Neural cell (in vitro differentiated cells): Measurements from ENCODE around the gene TUBB1. TPM values are rescaled to one million over a fixed set of nuclear protein-coding genes. Genes with fewer than 3 reads are reported as not detected.

Experiments
- H2AFZ ChIP-seq: fragments of 200-600, 300-800 bp; sonication (generic), shearing (Covaris generic); 2 replicates; pipeline ENCODE4 v1.6.0; 2014; ENCODE audit warnings: low read depth, mild to moderate bottlenecking, antibody characterized with exemption, low read length, moderate library complexity
- H3F3A ChIP-seq: fragments of 200-600 bp; shearing (Covaris generic); 2 replicates; pipeline ENCODE4 v1.6.1; 2016; ENCODE audit warnings: mild to moderate bottlenecking, moderate library complexity, mixed read lengths, antibody characterized with exemption, low read length; ENCODE audit not compliant: insufficient read depth, poor library complexity, severe bottlenecking
- H3K27ac ChIP-seq: fragments of 200-600, 300-800 bp; sonication (generic), shearing (Covaris generic); 2 replicates; pipeline ENCODE4 v1.5.1; 2014; ENCODE audit warnings: mild to moderate bottlenecking, low read length, moderate library complexity
- H3K27me3 ChIP-seq: fragments of 300-800, 200-600 bp; sonication (generic), shearing (Covaris generic); 2 replicates; pipeline ENCODE4 v1.6.0; 2014; ENCODE audit warnings: mild to moderate bottlenecking, low read depth, low read length, moderate library complexity; ENCODE audit not compliant: insufficient read depth
- H3K36me3 ChIP-seq: fragments of 300-800, 200-600 bp; sonication (generic), shearing (Covaris generic); 2 replicates; pipeline ENCODE4 v1.5.1; 2014; ENCODE audit warnings: mild to moderate bottlenecking, antibody characterized with exemption, low read length, moderate library complexity; ENCODE audit not compliant: insufficient read depth
- H3K4me2 ChIP-seq: fragments of 300-800, 200-600 bp; sonication (generic), shearing (Covaris generic); 2 replicates; pipeline ENCODE4 v1.6.0; 2014; ENCODE audit warnings: mild to moderate bottlenecking, low read length
- H3K4me3 ChIP-seq: fragments of 300-800, 200-600 bp; sonication (generic), shearing (Covaris generic); 2 replicates; pipeline ENCODE4 v1.5.1; 2014; ENCODE audit warnings: mild to moderate bottlenecking, low read length, moderate library complexity
- H3K79me2 ChIP-seq: fragments of 200-600 bp; shearing (Covaris generic); replicated peaks from 2 replicates; pipeline ENCODE4 v1.6.0; 2014; ENCODE audit warnings: mild to moderate bottlenecking, low read length, moderate library complexity; ENCODE audit not compliant: insufficient read depth
- H3K9ac ChIP-seq: fragments of 300-800, 200-600 bp; sonication (generic), shearing (Covaris generic); 2 replicates; pipeline ENCODE4 v1.6.1; 2016; ENCODE audit warnings: mild to moderate bottlenecking, low read length, mixed read lengths
- H3K9me2 ChIP-seq: fragments of 200-600 bp; shearing (Covaris generic); 2 replicates; pipeline ENCODE4 v1.6.1; 2016; ENCODE audit warnings: mild to moderate bottlenecking, low read length, mixed read lengths; ENCODE audit not compliant: insufficient read depth
- H3K9me3 ChIP-seq: fragments of 200-600, 300-800 bp; sonication (generic), shearing (Covaris generic); 2 replicates; pipeline ENCODE4 v1.6.1; 2016; ENCODE audit warnings: mild to moderate bottlenecking, mixed run types, low read length, moderate library complexity, mixed read lengths
- H4K20me1 ChIP-seq: fragments of 200-600 bp; shearing (Covaris generic); 2 replicates; pipeline ENCODE4 v1.6.1; 2016; ENCODE audit warnings: mild to moderate bottlenecking, mixed run types; ENCODE audit not compliant: insufficient read depth
- EP300 ChIP-seq: fragments of 450-650 bp; conservative IDR thresholded peaks from 2 replicates; pipeline ENCODE4 v1.6.1; 2014; ENCODE audit warnings: antibody characterized with exemption, mild to moderate bottlenecking, moderate library complexity; ENCODE audit not compliant: poor library complexity, severe bottlenecking
- MXI1 ChIP-seq: fragments of 450-650 bp; conservative IDR thresholded peaks from 2 replicates; pipeline ENCODE4 v1.6.1; 2014; ENCODE audit warnings: antibody characterized with exemption, mild to moderate bottlenecking; ENCODE audit not compliant: poor library complexity, severe bottlenecking
- POLR2AphosphoS5 ChIP-seq: IDR thresholded peaks from 2 replicates; pipeline ENCODE4 v1.6.1; 2012
- SMC3 ChIP-seq: fragments of 450-650 bp; conservative IDR thresholded peaks from 2 replicates; pipeline ENCODE4 v1.6.1; 2014; ENCODE audit warnings: antibody characterized with exemption, mild to moderate bottlenecking, moderate library complexity; ENCODE audit not compliant: poor library complexity
- TAF1 ChIP-seq: IDR thresholded peaks from 2 replicates; pipeline ENCODE4 v1.6.1; 2012; ENCODE audit warnings: low read depth
- polyA plus RNA-seq: library from polyadenylated mRNA; depleted of rRNA; stranded (reverse); fragments of >200 nt; gene quantifications from 2 replicates; pipeline ENCODE4 v1.2.3, GENCODE V29; 2014
- TF ChIP-seq, protein P1 (sequence below): fragments of 450-650 bp; IDR thresholded peaks from 2 replicates; pipeline ENCODE4 v1.5.1; 2014; ENCODE audit warnings: antibody characterized with exemption, mild to moderate bottlenecking, moderate library complexity; ENCODE audit not compliant: poor library complexity, severe bottlenecking
- TF ChIP-seq, protein P2 (sequence below): IDR thresholded peaks from 2 replicates; pipeline ENCODE4 v1.6.1; 2012; ENCODE audit warnings: borderline replicate concordance

Gene TUBB1
- polyA plus RNA-seq, 1 donor from 2014 or later: not detected

DNA sequence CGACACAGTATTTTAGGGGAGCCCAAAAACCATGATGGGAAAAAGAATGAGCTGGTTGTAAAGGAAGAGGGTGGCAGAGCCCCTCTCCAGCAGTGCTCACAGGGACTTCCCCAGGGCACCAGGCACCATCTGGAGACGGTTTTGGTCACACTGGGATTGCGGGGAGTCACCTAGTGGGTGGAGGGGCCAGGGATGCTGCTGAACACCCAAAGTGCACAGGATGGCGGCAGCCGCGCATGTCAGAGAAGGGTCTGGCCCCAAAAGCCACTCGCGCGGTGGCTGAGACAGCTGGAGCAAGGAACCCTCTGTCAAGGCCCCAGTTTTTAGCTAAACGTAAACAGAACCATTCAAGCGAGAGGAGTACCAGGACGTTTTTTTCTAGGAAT, 23.0 kb upstream of the TUBB1 start:
- Histone ChIP-seq H3F3A (no peaks in the 10 kb centered on the region), H3K9me2 (no peaks in the 10 kb centered on the region), H3K9ac (no peak overlapping the region), H3K4me2 (no peak overlapping the region), H3K9me3 (no peaks in the 10 kb centered on the region), H3K36me3 (peaks cover 10% of the 10 kb centered on the region), H4K20me1 (no peaks in the 10 kb centered on the region), H3K79me2 (no peaks in the 10 kb centered on the region), H3K27ac (no peak overlapping the region), H3K4me3 (no peak overlapping the region), H2AFZ (no peak overlapping the region), H3K27me3 (no peaks in the 10 kb centered on the region)
- TF ChIP-seq, protein P1, sequence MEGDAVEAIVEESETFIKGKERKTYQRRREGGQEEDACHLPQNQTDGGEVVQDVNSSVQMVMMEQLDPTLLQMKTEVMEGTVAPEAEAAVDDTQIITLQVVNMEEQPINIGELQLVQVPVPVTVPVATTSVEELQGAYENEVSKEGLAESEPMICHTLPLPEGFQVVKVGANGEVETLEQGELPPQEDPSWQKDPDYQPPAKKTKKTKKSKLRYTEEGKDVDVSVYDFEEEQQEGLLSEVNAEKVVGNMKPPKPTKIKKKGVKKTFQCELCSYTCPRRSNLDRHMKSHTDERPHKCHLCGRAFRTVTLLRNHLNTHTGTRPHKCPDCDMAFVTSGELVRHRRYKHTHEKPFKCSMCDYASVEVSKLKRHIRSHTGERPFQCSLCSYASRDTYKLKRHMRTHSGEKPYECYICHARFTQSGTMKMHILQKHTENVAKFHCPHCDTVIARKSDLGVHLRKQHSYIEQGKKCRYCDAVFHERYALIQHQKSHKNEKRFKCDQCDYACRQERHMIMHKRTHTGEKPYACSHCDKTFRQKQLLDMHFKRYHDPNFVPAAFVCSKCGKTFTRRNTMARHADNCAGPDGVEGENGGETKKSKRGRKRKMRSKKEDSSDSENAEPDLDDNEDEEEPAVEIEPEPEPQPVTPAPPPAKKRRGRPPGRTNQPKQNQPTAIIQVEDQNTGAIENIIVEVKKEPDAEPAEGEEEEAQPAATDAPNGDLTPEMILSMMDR: no peak
- TF ChIP-seq TAF1 (no peak), SMC3 (no peak), EP300 (no peak), POLR2AphosphoS5 (no peak)

DNA sequence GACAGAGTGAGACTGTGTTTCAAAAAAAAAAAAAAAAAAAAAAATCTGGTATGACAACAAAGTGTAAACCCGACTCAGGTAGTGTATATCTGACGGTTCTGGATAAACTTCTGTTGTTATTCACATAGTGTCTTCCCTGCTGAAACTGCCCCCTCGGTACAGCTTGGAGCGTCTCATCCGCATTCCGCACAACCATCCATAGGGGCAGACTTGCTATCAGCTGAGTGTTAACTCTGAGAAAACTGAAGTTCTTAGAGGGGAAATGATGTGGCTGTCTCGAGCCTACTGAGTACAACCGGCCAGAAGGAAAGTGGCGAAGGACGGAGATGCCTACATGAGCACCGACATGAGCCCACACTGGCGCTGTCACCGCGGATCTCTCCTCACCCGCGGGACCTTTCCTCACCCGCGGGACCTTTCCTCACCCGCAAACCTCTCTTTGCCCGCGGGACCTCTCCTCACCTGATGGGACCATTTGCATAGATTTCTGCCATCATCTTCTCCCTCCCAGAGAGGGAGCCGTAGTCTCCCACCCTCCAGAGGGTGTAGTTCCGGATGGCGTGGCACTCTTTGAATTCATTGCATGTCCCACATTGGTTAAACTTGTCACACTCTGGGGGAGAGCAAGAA, 22.0 kb upstream of the TUBB1 start:
- TF ChIP-seq SMC3: no peak
- TF ChIP-seq, protein P1: no peak
- peak; percentile 2 for TF ChIP-seq MXI1
- TF ChIP-seq, protein P2, sequence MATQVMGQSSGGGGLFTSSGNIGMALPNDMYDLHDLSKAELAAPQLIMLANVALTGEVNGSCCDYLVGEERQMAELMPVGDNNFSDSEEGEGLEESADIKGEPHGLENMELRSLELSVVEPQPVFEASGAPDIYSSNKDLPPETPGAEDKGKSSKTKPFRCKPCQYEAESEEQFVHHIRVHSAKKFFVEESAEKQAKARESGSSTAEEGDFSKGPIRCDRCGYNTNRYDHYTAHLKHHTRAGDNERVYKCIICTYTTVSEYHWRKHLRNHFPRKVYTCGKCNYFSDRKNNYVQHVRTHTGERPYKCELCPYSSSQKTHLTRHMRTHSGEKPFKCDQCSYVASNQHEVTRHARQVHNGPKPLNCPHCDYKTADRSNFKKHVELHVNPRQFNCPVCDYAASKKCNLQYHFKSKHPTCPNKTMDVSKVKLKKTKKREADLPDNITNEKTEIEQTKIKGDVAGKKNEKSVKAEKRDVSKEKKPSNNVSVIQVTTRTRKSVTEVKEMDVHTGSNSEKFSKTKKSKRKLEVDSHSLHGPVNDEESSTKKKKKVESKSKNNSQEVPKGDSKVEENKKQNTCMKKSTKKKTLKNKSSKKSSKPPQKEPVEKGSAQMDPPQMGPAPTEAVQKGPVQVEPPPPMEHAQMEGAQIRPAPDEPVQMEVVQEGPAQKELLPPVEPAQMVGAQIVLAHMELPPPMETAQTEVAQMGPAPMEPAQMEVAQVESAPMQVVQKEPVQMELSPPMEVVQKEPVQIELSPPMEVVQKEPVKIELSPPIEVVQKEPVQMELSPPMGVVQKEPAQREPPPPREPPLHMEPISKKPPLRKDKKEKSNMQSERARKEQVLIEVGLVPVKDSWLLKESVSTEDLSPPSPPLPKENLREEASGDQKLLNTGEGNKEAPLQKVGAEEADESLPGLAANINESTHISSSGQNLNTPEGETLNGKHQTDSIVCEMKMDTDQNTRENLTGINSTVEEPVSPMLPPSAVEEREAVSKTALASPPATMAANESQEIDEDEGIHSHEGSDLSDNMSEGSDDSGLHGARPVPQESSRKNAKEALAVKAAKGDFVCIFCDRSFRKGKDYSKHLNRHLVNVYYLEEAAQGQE: no peak
- Histone ChIP-seq H3K4me2 (no peak overlapping the region), H3K27ac (peak overlapping the region; percentile 31), H3F3A (no peaks in the 10 kb centered on the region), H3K9me3 (no peaks in the 10 kb centered on the region), H3K79me2 (no peaks in the 10 kb centered on the region), H3K36me3 (peaks cover 6% of the 10 kb centered on the region), H3K9ac (no peak overlapping the region), H3K4me3 (no peak overlapping the region), H3K9me2 (no peaks in the 10 kb centered on the region), H4K20me1 (no peaks in the 10 kb centered on the region), H3K27me3 (no peaks in the 10 kb centered on the region), H2AFZ (no peak overlapping the region)
